IMR-90 (cell line): ENCODE data around the gene CTSF. TPM values are rescaled to one million over a fixed set of nuclear protein-coding genes. Genes with fewer than 3 reads are reported as not detected.

Experiments
- ATAC-seq: fragments of 200-7000 bp; cut with Tn5 transposase; 2 replicates; pipeline ENCODE4 v1.9.1; 2020; ENCODE audit warnings: low read depth, mild to moderate bottlenecking, moderate library complexity
- BruUV-seq: library from RNA; stranded (reverse); fragments of 400-500 nt; replicated peaks from 2 replicates; lab custom pipeline; 2021; lab: Mats Ljungman, UMichigan
- CTCF ChIA-PET: fragments of 300-600 bp; formaldehyde crosslinking; extraction: SDS; loops from one replicate; lab custom pipeline; 2021; ENCODE audit warnings: antibody characterized with exemption; lab: Yijun Ruan, JAX
- POLR2A ChIA-PET: fragments of 300-600 bp; sonication (Branson Sonifier 250); formaldehyde crosslinking; loops from one replicate; lab custom pipeline; 2022; ENCODE audit warnings: antibody characterized with exemption; ENCODE audit not compliant: unreplicated experiment; lab: Charles Lee
- DNase-seq: peaks from one replicate; pipeline ENCODE4 v3.0.0; 2013
- H2AFZ ChIP-seq: replicated peaks from 2 replicates; pipeline ENCODE3; 2013; ENCODE audit warnings: low read length, mild to moderate bottlenecking; ENCODE audit not compliant: poor library complexity
- H2AK5ac ChIP-seq: 2 replicates; pipeline ENCODE4 v1.6.1; 2013; ENCODE audit warnings: low read depth, low read length, inconsistent platforms
- H2AK9ac ChIP-seq: replicated peaks from 2 replicates; pipeline ENCODE3; 2013; ENCODE audit warnings: mild to moderate bottlenecking, low read depth, low read length, moderate library complexity; ENCODE audit not compliant: poor library complexity
- H2BK120ac ChIP-seq: 2 replicates; pipeline ENCODE4 v1.6.1; 2013; ENCODE audit warnings: low read depth, low read length, inconsistent platforms
- H2BK15ac ChIP-seq: 3 replicates; pipeline ENCODE4 v1.6.1; 2013; ENCODE audit warnings: low read depth, low read length, inconsistent platforms
- H2BK20ac ChIP-seq: 2 replicates; pipeline ENCODE4 v1.6.1; 2013; ENCODE audit warnings: low read depth, mild to moderate bottlenecking, inconsistent platforms, low read length, moderate library complexity
- H2BK5ac ChIP-seq: 2 replicates; pipeline ENCODE4 v1.6.1; 2013; ENCODE audit warnings: mild to moderate bottlenecking, low read depth, low read length, inconsistent platforms; ENCODE audit not compliant: poor library complexity, severe bottlenecking
- H3K14ac ChIP-seq: replicated peaks from 2 replicates; pipeline ENCODE4 v1.6.1; 2013; ENCODE audit warnings: low read depth, low read length, inconsistent platforms
- H3K18ac ChIP-seq: 2 replicates; pipeline ENCODE4 v1.6.1; 2013; ENCODE audit warnings: low read depth, low read length, control low read depth
- H3K23ac ChIP-seq: 2 replicates; pipeline ENCODE4 v1.6.1; 2013; ENCODE audit warnings: low read depth, low read length, inconsistent platforms
- H3K27ac ChIP-seq: 2 replicates; pipeline ENCODE4 v1.5.1; 2013; ENCODE audit warnings: mild to moderate bottlenecking, control low read depth, low read length; ENCODE audit not compliant: insufficient read depth
- H3K27me3 ChIP-seq: 2 replicates; pipeline ENCODE4 v1.6.1; 2013; ENCODE audit warnings: low read length; ENCODE audit not compliant: control insufficient read depth, insufficient read depth
- H3K36me3 ChIP-seq: 2 replicates; pipeline ENCODE4 v1.6.1; 2013; ENCODE audit warnings: low read length, mixed read lengths; ENCODE audit not compliant: control insufficient read depth, insufficient read depth
- H3K4ac ChIP-seq: 2 replicates; pipeline ENCODE4 v1.6.1; 2013; ENCODE audit warnings: low read depth, low read length, inconsistent platforms
- H3K4me1 ChIP-seq: 2 replicates; pipeline ENCODE4 v1.6.1; 2013; ENCODE audit warnings: low read length, mixed read lengths; ENCODE audit not compliant: control insufficient read depth, insufficient read depth
- H3K4me2 ChIP-seq: 2 replicates; pipeline ENCODE4 v1.6.1; 2013; ENCODE audit warnings: low read depth, mild to moderate bottlenecking, control low read depth, low read length, moderate library complexity
- H3K4me3 ChIP-seq: 2 replicates; pipeline ENCODE4 v1.5.1; 2013; ENCODE audit warnings: low read depth, mild to moderate bottlenecking, control low read depth, low read length, moderate library complexity; ENCODE audit not compliant: insufficient read depth
- H3K56ac ChIP-seq: 2 replicates; pipeline ENCODE4 v1.6.1; 2013; ENCODE audit warnings: low read length, inconsistent platforms; ENCODE audit not compliant: insufficient read depth; ENCODE audit errors: extremely low read depth
- H3K79me1 ChIP-seq, 2 experiments: 2 replicates each; pipeline ENCODE4 v1.6.1; 2013; ENCODE audit warnings: low read length in 2 of 2, inconsistent platforms in 1 of 2, low read depth in 1 of 2
- H3K9ac ChIP-seq: 2 replicates; pipeline ENCODE4 v1.6.1; 2013; ENCODE audit warnings: low read depth, low read length, control low read depth
- H3K9me1 ChIP-seq: 2 replicates; pipeline ENCODE4 v1.6.1; 2013; ENCODE audit warnings: low read length, inconsistent platforms; ENCODE audit not compliant: insufficient read depth
- H3K9me3 ChIP-seq: 2 replicates; pipeline ENCODE4 v1.6.1; 2013; ENCODE audit warnings: low read length; ENCODE audit not compliant: control insufficient read depth, insufficient read depth
- H4K20me1 ChIP-seq: 2 replicates; pipeline ENCODE4 v1.6.1; 2013; ENCODE audit warnings: low read length, inconsistent platforms; ENCODE audit not compliant: insufficient read depth
- H4K5ac ChIP-seq: 2 replicates; pipeline ENCODE4 v1.6.1; 2013; ENCODE audit warnings: mild to moderate bottlenecking, low read depth, low read length, control low read depth
- H4K8ac ChIP-seq, 2 experiments: 2 replicates each; pipeline ENCODE4 v1.6.1; 2013; ENCODE audit warnings: low read depth in 2 of 2, low read length in 2 of 2, control low read depth in 1 of 2, inconsistent platforms in 1 of 2
- H4K91ac ChIP-seq: 2 replicates; pipeline ENCODE4 v1.6.1; 2013; ENCODE audit warnings: low read depth, low read length, inconsistent platforms; ENCODE audit not compliant: insufficient read depth
- CHD1 ChIP-seq: IDR thresholded peaks from 2 replicates; pipeline ENCODE4 v1.6.1; 2012; ENCODE audit warnings: low read depth, low read length, improper control_type of control experiment
- MAFK ChIP-seq: IDR thresholded peaks from 2 replicates; pipeline ENCODE4 v1.6.1; 2012; ENCODE audit warnings: low read depth, low read length, improper control_type of control experiment
- RCOR1 ChIP-seq: IDR thresholded peaks from 2 replicates; pipeline ENCODE4 v1.6.1; 2012; ENCODE audit warnings: mild to moderate bottlenecking, low read length, improper control_type of control experiment; ENCODE audit not compliant: insufficient replicate concordance
- WGBS, 2 experiments: methylation state at CpG; one replicate each; pipeline versions ENCODE4 v1.1.5 to v1.1.7; 2013; ENCODE audit warnings: missing lambda C conversion rate in 2 of 2; ENCODE audit not compliant: insufficient read length in 1 of 2; ENCODE audit errors: extremely low coverage in 2 of 2; 5-methylcytosine and 5-hydroxymethylcytosine counted together
- dilution Hi-C: fragments of 300-500 bp; cut with HindIII; formaldehyde crosslinking; loops from one replicate; pipeline ENCODE4 v1.14.3; 2018; ENCODE audit warnings: low sequenced_read_pairs; ENCODE audit not compliant: unreplicated experiment
- in situ Hi-C: fragments of 300-500 bp; cut with MboI; formaldehyde crosslinking; loops from 3 replicates; pipeline ENCODE4 v1.14.3; 2019; ENCODE audit warnings: low sequenced_read_pairs, inconsistent platforms, mixed read lengths
- intact Hi-C: fragments of 100-400 bp; cut with micrococcal nuclease; formaldehyde crosslinking; loops from 2 replicates; pipeline ENCODE4 v1.10.0; 2022
- polyA plus RNA-seq, 3 experiments: library from polyadenylated mRNA; depleted of rRNA; stranded (reverse); fragments of >200 nt; gene quantifications; 2 replicates each; pipeline ENCODE4 v1.2.3, GENCODE V29; 2012; ENCODE audit warnings: low replicate concordance in 1 of 3
- total RNA-seq: library from RNA; depleted of rRNA; stranded (reverse); fragments of >200 nt; gene quantifications from 2 replicates; pipeline ENCODE4 v1.2.3, GENCODE V29; 2012
- TF ChIP-seq, protein P1 (sequence below): fragments of 150-350 bp; IDR thresholded peaks from 2 replicates; pipeline ENCODE4 v1.6.1; 2017; ENCODE audit warnings: mild to moderate bottlenecking, antibody characterized with exemption, low read length, low read depth

The CTSF gene
- total and polyA plus RNA-seq, 2 of the 4 experiments (the other 2 are of a cell fraction), result 4.1 to 16.0 TPM

- H3K36me3 ChIP-seq, result peaks cover 3% of the 10 kb centered on the region; the same call in 1 of the 2 replicates
- no peaks in the 10 kb centered on the region for H3K9me3 ChIP-seq
- TF ChIP-seq MAFK (no peak), RCOR1 (no peak), CHD1 (no peak)
- TF ChIP-seq, protein P1, sequence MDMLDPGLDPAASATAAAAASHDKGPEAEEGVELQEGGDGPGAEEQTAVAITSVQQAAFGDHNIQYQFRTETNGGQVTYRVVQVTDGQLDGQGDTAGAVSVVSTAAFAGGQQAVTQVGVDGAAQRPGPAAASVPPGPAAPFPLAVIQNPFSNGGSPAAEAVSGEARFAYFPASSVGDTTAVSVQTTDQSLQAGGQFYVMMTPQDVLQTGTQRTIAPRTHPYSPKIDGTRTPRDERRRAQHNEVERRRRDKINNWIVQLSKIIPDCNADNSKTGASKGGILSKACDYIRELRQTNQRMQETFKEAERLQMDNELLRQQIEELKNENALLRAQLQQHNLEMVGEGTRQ, result no peak
- ATAC-seq (no peak), DNase-seq (no peak)
- no peaks in the 10 kb centered on the region for H4K20me1 ChIP-seq
- intact Hi-C loops (no loop called here), in situ Hi-C loops (no loop called here), dilution Hi-C loops (no loop called here)
- H3K79me1 ChIP-seq, result no peaks in the 10 kb centered on the region
- ChIA-PET CTCF (interaction anchor here (0.8 to 1.0 kb wide), 2 partner anchors 25 to 109 kb away, joined by 4 read pairs; partner anchors contain the start of gene RBM4B), POLR2A (interaction anchor here (0.6 kb wide), 1 partner anchor 31 kb away, joined by 3 read pairs; no protein-coding TSS in a partner anchor)
- 100% methylated on average over 1 of the region's 7 CpGs; no CpG with 5 or more reads in 1 of the 2 experiments for WGBS, 2 experiments
- H3K18ac ChIP-seq, result no peak overlapping the region
- H3K9me1 ChIP-seq, result peaks cover 6% of the 10 kb centered on the region; the same call in 1 of the 2 replicates
- H2BK15ac ChIP-seq, result no peak overlapping the region
- H2AK5ac ChIP-seq, result no peak overlapping the region
- H2BK5ac ChIP-seq, result no peak overlapping the region
- H3K4me3 ChIP-seq, result no peak overlapping the region
- no peak overlapping the region for H3K4me2 ChIP-seq
- peaks cover 3% of the 10 kb centered on the region; the same call in 1 of the 2 replicates for H3K4me1 ChIP-seq
- no peak overlapping the region for H4K8ac ChIP-seq
- H2AK9ac ChIP-seq, result no peak overlapping the region
- no peak overlapping the region for H3K14ac ChIP-seq
- H3K9ac ChIP-seq, result no peak overlapping the region
- H2AFZ ChIP-seq, result no peak overlapping the region
- no peak overlapping the region for H4K5ac ChIP-seq
- H3K56ac ChIP-seq, result no peak overlapping the region
- no peak overlapping the region for H3K23ac ChIP-seq
- no peak overlapping the region for H4K91ac ChIP-seq
- no peak overlapping the region for H2BK20ac ChIP-seq
- H2BK120ac ChIP-seq, result no peak overlapping the region
- H3K27me3 ChIP-seq, result peaks cover 2% of the 10 kb centered on the region; the same call in 1 of the 2 replicates
- no peak overlapping the region for H3K4ac ChIP-seq
- H3K27ac ChIP-seq, result no peak overlapping the region
- no TSS peak for BruUV-seq
These were observed 670 bp upstream of the CTSF start for GRCh38 chr11:66569076-66569475.
